GM18861 (cell line): ENCODE measurements around the gene HBE1.
A peak's percentile ranks its signal among the peaks of the same experiment; 100 is the strongest.
"Not testable (repeated sequence)": the region's sequence is repeated elsewhere in the genome, so short reads cannot be mapped to it uniquely, and the experiment has no call there.

Source experiments
- ATAC-seq: cut with Tn5 transposase; IDR thresholded peaks from one replicate; pipeline ENCODE4 v1.9.1; 2021; ENCODE audit not compliant: unreplicated experiment

The HBE1 gene

DNA sequence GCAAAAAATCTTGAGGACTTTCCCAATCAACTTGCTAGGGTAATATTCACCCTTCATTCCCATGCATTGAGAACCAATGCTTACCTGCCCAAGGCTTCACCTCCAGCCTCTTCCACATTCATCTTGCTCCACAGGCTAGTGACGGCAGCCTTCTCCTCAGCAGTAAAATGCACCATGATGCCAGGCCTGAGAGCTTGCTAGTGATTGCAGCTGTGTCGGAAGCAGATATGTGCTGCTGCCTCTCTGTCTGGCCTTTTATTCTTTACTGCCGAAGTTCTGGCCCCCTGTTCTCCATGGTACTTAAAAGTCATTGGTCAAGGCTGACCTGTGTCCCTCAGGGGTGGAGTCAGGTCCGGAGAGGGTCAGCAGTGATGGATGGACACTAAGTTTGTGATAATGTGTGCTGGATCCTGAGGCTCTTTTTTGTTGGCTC is at the start of gene HBE1:
TSS of gene HBE1 (minus strand) at position 231 of the 433 bp plus-strand sequence. CDS start at position 176, 55 bp downstream.
- ATAC-seq = no peak

DNA sequence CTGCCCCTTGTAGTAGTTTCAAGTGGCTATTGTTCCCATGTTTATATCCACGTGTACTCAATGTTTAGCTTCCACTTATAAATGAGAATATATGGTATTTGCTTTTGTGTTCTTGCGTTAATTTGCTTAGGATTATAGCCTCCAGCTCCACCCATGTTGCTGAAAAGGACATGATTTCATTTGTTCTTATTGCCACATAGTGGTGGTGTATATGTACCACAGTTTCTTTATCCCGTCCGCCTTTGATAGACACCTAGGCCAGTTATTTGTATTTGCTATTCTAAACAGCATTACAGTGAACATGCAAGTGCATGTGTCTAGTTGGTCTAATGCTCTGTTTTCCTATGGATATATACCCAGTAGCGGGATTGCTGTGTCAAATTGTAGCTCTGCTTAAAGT is 47.5 kb upstream of the HBE1 start:
- ATAC-seq = no peak

DNA sequence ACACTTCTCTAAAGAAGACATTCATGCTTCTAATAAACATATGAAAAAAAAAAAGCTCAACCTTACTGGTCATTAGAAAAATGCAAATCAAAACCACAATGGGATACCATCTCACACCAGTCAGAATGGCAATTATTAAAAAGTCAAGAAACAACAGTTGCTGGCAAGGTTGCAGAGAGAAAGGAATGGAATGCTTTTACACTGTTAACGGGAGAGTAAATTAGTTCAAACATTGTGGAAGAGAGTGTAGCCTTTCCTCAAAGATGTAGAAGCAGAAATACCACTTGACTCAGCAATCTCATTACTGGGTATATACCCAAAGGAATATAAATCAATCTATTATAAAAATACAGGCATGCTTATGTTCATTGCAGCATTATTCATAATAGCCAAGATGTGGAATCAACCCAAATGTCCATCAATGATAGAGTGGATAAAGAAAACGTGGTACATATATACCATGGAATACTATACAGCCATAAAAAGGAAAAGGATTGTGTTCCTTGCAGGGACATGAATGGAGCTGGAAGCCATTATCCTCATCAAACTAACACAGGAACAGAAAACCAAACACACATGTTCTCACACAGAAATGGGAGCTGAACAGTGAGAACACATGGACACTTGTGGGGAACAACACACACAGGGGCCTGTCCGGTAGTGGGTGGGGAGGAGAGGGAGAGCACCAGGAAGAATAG is 43.7 kb upstream of the HBE1 start:
- ATAC-seq = not testable (repeated sequence)

DNA sequence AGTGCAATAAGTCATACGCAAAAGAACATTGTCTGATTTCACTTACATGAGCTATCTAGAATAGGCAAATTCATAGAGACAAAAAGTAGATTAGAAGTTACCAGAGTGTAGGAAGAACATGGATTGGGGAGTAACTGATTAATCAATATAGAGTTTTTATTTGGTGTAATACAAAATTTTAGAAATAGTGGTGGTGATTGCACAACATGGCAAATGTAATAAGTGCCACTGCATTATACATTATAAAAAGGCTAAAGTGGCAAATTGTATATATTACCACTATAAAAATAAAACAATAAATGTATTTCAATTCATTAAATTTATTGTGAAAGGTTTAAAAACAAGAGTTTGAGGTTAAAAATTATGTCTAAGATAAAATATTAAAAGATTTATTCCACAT is 40.7 kb upstream of the HBE1 start:
- no peak for ATAC-seq

DNA sequence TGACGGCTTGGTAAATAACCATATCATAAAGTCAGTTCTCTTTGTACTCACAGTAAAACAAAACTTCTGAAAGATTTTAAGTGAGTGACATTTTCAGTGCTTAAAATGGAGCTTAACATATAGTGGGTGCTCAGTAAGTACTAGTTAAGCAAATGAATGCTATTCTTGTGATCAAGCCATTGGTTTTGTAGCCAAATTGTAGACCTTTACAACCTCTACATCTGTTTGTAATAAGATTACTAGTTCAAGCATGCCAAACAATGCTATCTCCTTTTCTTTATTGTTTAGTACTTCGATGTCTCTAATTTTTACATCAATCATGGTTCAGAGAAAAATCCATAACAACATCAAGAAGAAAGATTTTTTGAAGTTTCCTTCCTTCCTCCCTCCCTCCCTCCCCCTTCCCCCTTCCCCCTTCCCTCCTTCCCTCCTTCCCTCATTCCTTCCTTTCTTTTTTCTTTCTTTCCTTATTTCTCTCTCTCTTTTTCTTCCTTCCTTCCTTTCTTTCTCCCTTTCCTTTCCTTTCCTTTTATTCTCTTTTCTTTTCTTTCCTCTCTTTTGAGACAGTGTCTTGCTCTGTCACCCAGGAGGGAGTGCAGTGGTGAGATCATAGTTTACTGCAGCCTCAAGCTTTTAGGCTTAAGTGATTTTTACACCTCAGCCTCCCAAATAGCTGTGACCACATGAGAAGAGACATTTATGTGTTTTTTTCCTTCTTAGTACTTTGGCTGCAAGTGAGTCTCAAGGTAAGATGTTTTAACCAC is 37.7 kb upstream of the HBE1 start:
- ATAC-seq = no peak

DNA sequence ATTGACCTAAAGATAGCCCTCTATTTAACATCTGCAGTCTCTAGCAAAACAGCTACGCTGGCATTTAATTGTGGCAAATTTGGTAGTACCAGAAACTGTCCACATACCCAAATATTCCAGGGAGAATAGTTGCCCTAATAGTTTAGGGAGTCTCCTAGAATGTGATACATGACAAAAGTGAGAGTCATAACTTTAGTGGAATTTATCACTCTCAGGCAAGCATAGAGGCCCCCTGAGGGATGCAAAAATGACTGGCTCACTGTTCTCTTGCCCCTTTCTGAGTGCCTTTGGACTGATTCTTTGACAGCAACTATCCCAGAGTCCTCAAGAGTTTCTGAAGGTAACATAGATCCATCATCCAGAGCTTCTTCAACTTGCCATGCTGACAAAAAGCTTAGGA is 34.3 kb upstream of the HBE1 start:
- no peak for ATAC-seq

DNA sequence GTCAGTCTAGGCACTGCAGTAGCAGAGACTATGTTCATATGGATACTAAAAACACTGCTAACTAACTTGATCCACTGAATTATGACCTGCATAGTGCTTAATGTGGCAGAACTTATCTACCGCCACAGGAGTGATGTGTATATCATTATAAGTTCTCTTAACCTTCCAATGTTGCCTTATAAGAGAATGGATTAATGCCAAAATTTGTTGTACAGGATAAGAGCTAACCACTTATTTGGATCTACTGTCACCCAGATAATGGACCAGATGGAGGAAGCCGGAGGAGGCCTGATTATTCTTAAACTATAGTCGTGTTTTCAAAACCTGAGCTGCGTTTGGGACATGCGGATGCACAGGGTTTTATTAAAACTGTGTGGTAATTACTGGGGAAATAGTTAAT is 33.9 kb upstream of the HBE1 start:
- ATAC-seq = no peak

DNA sequence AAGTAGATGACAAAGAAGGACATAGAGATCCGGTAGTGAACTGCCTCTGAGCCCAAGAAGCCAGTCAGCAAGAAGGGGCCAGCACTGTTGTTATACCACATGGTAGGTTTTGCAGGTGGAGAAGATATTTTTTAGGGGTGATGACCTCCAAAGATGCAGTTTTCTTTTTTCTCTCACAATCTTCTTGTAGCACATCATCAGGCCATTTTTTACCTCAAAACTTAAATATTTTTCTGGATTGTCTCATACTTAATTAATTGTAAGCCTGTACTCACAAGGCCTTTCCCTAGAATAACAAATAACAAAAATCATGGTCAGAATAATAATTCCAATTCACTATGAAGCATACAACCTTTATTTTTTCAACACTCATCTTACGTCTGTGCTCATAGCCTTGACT is 32.1 kb upstream of the HBE1 start, which contains the start of gene OR51B4:
TSS of gene OR51B4 (minus strand) at position 101 of the 400 bp plus-strand sequence. CDS start at position 101, 0 bp downstream.
- ATAC-seq = no peak

DNA sequence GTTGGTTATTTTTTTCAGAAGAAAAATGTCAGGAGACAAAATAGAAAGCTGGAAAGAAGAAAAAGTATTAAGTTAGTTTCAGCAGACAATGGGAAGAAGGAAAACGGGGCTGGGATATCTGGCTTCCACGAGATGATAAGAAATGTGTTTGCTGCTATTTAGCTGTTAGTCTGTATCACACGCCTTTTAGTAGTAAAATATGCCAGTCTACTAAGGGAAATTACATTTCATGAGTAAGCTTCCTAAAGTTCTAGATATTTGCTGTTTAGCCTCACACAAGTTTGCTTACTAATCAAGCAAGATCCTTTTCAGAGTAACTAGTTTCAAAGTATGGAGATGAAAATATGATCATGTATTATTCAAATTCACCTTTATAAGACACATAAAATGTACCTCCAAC is 30.5 kb upstream of the HBE1 start:
- ATAC-seq = no peak

DNA sequence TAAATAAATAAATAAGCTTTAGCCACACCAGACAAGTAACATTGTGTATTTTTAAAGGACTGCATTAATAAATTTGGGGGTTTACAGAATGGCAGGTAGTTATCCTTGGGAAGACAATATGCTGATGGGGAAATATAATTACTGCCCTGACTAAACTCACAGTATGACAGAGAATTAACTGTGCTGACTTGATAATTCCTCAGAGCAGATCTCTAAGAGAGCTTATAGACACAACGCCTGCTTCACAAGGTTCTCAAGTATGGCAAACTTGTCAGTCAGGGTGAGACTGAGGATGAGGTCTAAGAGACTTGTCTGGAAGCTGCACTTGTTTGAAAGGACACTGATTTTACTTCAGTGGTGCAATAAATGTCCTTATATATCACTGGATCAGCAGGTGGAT is 28.7 kb upstream of the HBE1 start:
- ATAC-seq = no peak

GRCh38 chr11:5297721-5298323 is 28.1 kb upstream of the HBE1 start:
- no peak for ATAC-seq

DNA sequence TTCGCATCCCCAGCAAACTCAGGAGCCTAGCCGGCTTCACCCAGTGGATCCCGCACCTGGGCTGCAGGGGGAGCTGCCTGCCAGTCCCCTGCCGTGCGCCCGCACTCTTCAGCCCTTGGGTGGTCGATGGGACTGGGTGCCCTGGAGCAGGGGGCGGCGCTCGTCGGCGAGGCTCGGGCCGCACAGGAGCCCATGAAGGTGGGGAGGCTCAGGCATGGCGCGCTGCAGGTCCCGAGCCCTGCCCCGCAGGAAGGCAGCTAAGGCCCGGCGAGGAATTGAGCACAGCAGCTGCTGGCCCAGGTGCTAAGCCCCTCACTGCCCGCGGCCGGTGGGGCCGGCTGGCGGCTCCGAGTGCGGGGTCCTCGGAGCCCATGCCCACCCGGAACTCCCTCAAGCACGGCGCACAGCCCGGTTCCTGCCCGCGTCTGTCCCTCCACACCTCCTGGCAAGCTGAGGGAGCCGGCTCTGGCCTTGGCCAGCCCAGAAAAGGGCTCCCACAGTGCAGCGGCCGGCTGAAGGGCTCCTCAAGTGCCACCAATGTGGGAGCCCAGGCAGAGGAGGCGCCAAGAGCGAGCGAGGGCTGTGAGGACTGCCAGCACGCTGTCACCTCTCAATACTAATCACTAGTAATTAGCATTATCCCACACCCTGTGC is 24.7 kb upstream of the HBE1 start:
- ATAC-seq = not testable (repeated sequence)

DNA sequence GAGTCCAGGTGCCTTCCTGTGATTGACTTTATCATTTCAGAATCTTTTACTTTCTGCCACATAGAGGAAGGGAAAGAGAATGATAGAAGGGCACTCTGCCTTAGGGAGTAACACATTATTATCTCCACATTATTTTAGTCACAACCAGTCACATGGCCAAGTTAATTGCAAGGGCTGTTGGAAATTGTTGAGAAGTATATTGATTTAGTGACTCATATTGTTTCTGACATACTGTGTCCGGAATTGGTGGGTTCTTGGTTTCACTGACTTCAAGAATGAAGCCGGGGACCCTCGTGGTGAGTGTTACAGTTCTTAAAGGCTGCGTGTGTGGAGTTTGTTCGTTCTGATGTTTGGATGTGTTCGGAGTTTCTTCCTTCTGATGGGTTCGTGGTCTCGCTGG is 23.3 kb upstream of the HBE1 start:
- no peak for ATAC-seq

GRCh38 chr11:5291207-5291838 is 21.6 kb upstream of the HBE1 start:
- peak; percentile 92 for ATAC-seq

GRCh38 chr11:5290106-5290505 is 20.4 kb upstream of the HBE1 start:
- ATAC-seq = no peak

DNA sequence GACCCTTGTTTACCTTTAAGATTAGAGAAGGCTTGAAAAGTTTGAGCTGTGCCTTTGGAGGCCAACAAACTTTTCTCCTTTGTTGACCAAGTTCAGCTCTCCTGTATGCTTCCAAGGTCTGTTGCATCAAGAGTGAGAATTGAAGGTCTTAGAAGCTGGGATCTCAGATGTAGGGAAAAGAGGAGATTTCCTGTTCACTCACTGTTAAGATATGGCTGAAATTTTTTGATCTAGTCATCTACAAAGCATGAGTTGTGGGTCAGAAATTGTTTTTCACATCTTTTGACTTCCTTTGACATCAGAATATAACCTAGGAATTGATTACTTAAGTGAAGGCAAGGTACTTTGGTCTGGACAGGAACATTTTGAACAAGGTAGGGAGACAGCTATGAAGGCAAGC is 20.0 kb upstream of the HBE1 start:
- no peak for ATAC-seq

- ATAC-seq = no peak
Measured at GRCh38 chr11:5288906-5289550, 19.3 kb upstream of the HBE1 start.

DNA sequence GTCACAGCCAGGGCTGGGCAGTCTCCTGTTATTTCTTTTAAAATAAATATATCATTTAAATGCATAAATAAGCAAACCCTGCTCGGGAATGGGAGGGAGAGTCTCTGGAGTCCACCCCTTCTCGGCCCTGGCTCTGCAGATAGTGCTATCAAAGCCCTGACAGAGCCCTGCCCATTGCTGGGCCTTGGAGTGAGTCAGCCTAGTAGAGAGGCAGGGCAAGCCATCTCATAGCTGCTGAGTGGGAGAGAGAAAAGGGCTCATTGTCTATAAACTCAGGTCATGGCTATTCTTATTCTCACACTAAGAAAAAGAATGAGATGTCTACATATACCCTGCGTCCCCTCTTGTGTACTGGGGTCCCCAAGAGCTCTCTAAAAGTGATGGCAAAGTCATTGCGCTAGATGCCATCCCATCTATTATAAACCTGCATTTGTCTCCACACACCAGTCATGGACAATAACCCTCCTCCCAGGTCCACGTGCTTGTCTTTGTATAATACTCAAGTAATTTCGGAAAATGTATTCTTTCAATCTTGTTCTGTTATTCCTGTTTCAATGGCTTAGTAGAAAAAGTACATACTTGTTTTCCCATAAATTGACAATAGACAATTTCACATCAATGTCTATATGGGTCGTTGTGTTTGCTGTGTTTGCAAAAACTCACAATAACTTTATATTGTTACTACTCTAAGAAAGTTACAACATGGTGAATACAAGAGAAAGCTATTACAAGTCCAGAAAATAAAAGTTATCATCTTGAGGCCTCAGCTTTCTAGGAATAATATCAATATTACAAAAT is 18.6 kb upstream of the HBE1 start:
- no peak for ATAC-seq

DNA sequence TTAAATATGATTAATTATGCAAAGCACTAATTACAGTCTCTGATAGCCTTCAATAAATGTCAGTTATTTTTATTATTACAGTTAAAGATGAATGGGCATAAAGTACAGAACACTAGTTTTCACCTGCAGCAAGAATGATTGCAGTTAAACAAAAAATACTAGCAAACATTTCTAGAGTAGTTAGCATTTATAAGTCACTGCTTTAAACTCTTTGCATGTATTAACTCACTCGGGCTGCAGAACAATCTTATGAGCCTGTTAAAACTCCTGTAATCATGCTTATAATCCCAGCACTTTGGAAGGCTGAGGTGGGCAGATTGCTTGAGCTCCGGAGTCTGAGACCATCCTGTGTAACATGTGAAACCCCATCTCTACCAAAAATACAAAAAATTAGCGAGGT is 17.2 kb upstream of the HBE1 start:
- no peak for ATAC-seq

DNA sequence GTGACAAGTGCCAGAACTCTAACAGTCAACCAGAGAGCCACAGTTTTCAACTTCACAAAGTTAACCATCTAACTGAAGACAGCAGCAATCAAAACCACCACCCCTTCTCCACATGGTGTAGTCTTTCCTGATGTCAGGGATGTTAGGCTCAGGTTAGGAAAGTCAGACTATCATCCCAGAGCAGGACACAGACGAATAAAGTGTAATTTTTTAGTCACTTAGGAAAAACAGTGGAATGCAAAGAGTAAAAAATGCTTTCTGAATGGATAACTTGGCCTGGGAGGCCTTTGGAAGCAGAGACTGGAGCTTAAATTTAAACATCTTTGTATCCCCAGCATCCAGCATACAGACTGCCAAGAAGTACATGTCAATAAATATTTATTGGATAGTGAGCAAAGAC is 16.6 kb upstream of the HBE1 start:
- ATAC-seq = no peak
